Diencephalon (tissue), 1 donor: Measurements from ENCODE around the gene NRXN2. TPM values are rescaled to one million over a fixed set of nuclear protein-coding genes. Genes with fewer than 3 reads are reported as not detected.

ENCODE experiments used
- total RNA-seq: library from RNA; depleted of rRNA; stranded (reverse); fragments of >200 nt; gene quantifications from one replicate; pipeline ENCODE4 v1.2.3, GENCODE V29; 2014

The NRXN2 gene
- total RNA-seq, result 397 TPM

DNA sequence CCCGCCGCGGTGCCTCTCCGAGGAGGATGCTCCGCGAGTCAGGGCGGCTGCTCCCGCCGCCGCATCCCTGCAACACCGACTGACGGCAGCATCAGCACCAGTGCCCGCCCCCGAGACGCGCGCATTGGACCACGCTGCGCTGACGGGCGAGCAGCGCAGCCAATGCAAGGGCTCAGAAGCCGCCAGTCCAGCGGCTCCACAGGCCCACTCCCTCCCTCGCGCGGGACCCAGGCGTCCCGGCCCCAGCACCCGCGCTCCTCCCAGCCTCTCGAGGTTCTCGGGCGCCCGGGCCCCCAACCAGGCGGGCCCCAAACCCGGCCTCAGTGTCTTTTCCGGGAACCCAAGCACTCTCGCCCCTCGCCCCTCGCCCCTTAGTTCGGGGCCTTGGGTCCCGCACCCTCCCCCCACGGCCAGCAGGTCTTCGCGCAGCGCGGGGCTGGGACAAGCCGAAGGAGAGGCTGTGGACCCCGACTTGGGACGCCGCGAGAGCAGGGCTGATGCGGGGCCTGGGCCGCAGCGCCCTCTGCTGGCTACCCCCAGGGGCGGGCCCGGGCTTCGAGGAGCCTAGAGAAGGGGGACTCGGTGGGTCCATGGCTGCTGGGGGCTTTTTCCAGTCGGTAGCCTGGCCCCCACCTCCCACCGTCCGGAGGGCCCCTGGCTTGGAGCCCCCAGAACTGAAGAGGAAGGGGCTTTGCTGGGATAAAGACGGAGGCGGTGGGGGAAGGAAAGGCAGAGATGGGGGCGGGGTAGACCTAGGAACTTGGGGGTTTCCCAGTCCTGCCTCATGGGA, at the start of gene NRXN2:
Gene NRXN2, minus strand, starts transcription at position 81 of the 790 bp plus-strand sequence. CDS start 9,498 bp downstream, outside the sequence.

DNA sequence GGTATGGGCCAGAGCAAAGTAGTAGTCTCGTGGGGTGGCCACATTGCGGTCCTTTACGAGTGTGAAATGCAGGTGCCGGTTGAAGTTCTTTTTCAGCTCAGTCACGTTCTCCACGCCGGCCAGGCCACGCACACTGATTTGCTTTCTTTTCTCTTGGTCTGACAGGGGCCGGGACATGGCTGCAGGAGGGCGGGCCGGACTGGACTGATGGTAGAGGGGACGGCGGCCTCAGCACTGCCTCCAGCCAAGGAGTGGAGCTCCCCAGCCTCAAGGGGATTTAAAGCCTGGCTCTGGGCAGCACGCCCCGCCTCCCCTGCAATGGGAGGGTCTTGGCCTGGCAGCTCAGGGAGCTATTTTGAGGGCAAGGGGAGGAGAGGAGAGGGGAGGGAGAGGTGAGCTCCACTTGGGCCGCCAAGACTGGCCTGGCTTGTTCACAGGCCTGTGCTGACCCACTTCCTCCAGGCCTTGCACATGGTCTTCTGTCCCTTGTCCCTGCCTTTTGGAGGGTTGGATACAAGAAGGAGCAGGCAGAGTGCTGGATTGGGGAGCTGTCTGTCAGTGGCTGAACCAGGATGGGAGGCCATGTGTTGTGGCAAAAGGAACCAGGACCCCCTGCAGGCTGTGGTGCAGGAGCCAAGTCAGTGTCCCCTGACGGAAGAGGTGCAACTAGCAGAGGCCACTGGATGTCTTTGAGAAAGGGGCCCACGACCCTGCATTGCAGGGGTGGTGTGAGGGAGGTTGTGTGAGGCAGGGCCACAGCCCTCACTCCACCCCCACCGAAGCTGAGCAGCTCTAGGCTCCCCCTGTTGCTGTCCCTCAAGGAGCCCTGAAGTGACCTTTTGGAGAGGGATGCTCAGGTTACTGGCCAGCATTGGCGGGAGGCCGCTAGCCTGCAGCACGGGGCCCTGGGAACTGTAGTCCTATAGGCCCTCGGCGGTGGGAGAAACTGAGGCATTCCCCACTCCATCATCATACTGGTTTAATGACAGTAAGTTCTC, 37.0 kb upstream of the NRXN2 start, which contains the start of gene PYGM:
Gene PYGM, minus strand, starts transcription at position 253 of the 998 bp plus-strand sequence. Its CDS starts 76 bp downstream, at position 177.

DNA sequence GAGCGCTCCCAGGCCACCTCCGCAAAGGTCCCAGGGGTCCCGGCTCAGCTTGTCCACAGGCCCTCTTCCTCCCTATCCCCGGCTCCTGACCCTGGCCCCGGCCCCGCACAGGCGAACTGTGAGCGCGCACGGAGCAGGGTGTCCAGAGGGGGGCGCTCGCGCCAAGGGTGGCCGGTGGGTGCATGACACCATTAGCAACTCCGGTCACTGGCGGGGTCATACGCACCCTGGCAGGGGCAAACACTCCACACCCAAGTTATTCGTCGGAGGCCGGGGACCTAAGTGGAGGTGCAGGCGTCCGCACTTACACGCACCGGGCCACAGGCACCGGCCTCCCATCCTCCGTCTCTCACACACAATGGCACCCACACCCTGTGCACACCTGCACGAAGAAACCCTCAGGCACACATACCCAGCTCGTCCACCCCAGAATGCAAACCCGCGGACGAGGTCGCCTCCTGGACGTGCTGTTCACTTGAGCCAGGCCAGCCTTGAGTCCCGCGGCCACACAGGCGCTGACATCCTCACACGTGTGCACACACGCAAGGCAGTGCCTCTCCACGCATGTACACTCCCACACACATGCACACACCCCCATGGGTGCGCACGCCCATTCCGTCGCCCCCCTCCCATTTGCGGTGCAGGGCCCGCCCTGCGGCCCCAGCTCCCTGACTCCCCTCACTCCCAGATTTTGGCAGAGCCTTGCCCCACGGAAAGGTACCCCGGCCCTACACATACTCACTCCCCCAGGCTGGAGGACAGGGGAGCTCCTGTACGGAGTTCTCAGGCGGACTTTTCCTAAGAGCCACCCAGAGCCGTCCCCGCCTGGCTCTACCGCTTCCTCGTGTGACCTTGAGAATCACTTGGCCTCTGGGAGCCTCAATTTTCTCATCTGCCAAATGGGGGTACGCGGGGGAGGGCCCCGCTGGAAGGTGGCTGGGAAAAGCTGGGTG, 20.9 kb upstream of the NRXN2 start, which contains the start of gene RASGRP2:
Gene RASGRP2, minus strand, starts transcription at position 552 of the 953 bp plus-strand sequence. CDS start 1,276 bp downstream, outside the sequence.

DNA sequence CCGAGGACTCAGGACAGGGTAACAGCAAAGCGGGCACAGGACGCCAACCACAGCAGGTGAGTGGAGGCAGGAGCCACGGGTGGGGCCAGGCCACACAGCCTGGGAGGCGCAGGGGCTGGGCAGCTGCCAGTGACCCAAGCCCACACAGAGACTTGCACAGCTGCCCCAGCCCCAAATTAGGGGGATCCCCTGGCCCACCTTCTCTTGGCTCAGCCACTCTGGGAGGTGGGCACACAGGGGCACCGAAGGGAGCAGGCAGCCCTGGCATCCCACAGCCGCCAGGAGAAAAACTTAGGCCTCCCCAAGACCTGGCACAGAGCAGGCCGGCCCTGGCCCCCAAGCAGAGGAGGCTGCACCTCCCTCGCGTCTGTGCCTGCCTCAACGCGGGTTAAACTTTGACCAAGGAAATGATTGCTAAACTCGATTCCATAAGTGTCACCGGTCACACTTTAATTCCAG, 132.2 kb downstream of the NRXN2 start, which contains the start of gene SLC22A12:
Gene SLC22A12, plus strand, starts transcription at position 458 of the 459 bp plus-strand sequence. CDS start 337 bp downstream, outside the sequence.

Other genes with a start within 250 kb of the NRXN2 start
- gene SLC22A11, start 167.3 kb downstream of the NRXN2 start, total RNA-seq, result not detected
- not detected for gene SLC22A12, start 132.0 kb downstream of the NRXN2 start, total RNA-seq
- 54.2 TPM for gene RASGRP2, start 20.9 kb upstream of the NRXN2 start, total RNA-seq
- 2.3 TPM for gene PYGM, start 36.8 kb upstream of the NRXN2 start, total RNA-seq
- gene SF1, start 55.3 kb upstream of the NRXN2 start, total RNA-seq, result 75.2 TPM
- 17.1 TPM for gene MAP4K2, start 80.0 kb upstream of the NRXN2 start, total RNA-seq
- gene MEN1, start 87.4 kb upstream of the NRXN2 start, total RNA-seq, result 18.0 TPM
- gene CDC42BPG, start 121.5 kb upstream of the NRXN2 start, total RNA-seq, result 2.1 TPM
- gene EHD1, start 155.4 kb upstream of the NRXN2 start, total RNA-seq, result 39.0 TPM
- gene ATG2A, start 194.0 kb upstream of the NRXN2 start, total RNA-seq, result 9.9 TPM
- gene PPP2R5B, start 201.5 kb upstream of the NRXN2 start, total RNA-seq, result 39.7 TPM
- gene GPHA2, start 212.7 kb upstream of the NRXN2 start, total RNA-seq, result not detected
- gene MAJIN, start 248.9 kb upstream of the NRXN2 start, total RNA-seq, result not detected